Glutamatergic neuron (in vitro differentiated cells): ENCODE results near the gene IQCN. TPM values are rescaled to one million over a fixed set of nuclear protein-coding genes. Genes with fewer than 3 reads are reported as not detected.

Experiments used
- DNase-seq: peaks from one replicate; pipeline ENCODE4 v3.0.0; 2022
- H3K27ac Mint-ChIP-seq: one replicate; pipeline ENCODE4 v1.8.0; 2020; ENCODE audit warnings: mild to moderate bottlenecking, mixed read lengths, inconsistent platforms; ENCODE audit not compliant: unreplicated experiment
- H3K27me3 Mint-ChIP-seq: one replicate; pipeline ENCODE4 v1.8.0; 2020; ENCODE audit warnings: mild to moderate bottlenecking, moderate library complexity, mixed read lengths, inconsistent platforms; ENCODE audit not compliant: unreplicated experiment
- H3K36me3 Mint-ChIP-seq: one replicate; pipeline ENCODE4 v1.8.0; 2020; ENCODE audit warnings: mild to moderate bottlenecking, mixed read lengths, inconsistent platforms; ENCODE audit not compliant: unreplicated experiment
- H3K4me1 Mint-ChIP-seq: one replicate; pipeline ENCODE4 v1.8.0; 2020; ENCODE audit warnings: mild to moderate bottlenecking, low read depth, mixed read lengths, inconsistent platforms; ENCODE audit not compliant: unreplicated experiment
- H3K4me3 Mint-ChIP-seq: one replicate; pipeline ENCODE4 v1.8.0; 2020; ENCODE audit warnings: mild to moderate bottlenecking, mixed read lengths, inconsistent platforms; ENCODE audit not compliant: unreplicated experiment
- H3K9me3 Mint-ChIP-seq: one replicate; pipeline ENCODE4 v1.8.0; 2020; ENCODE audit warnings: mild to moderate bottlenecking, moderate library complexity, mixed read lengths, inconsistent platforms; ENCODE audit not compliant: unreplicated experiment
- CTCF ChIP-seq: fragments of 200-600 bp; sonication (generic); IDR thresholded peaks from one replicate; pipeline ENCODE4 v1.5.0; 2021; ENCODE audit not compliant: partially characterized antibody, unreplicated experiment
- total RNA-seq: library from RNA; stranded (reverse); fragmentation: NEBNext Ultra II Directional; extraction: Animal tissue kit (Norgen Biotek cat#: 25700); gene quantifications from one replicate; pipeline ENCODE4 v1.2.1, GENCODE V29; 2021; ENCODE audit not compliant: unreplicated experiment

The IQCN gene
- total RNA-seq, 1 donor from 2014 or later, result 23.6 TPM

- Mint-ChIP-seq H3K4me3 (peak overlapping the region; percentile 94), H3K27ac (peak overlapping the region; percentile 99), H3K9me3 (peaks cover 23% of the 10 kb centered on the region), H3K27me3 (peaks cover 24% of the 10 kb centered on the region), H3K4me1 (peaks cover 10% of the 10 kb centered on the region), H3K36me3 (peaks cover 8% of the 10 kb centered on the region)
- no peak for TF ChIP-seq CTCF
- DNase-seq, result no peak
These were observed 4.4 kb upstream of the IQCN start for GRCh38 chr19:18278521-18279265.

DNA sequence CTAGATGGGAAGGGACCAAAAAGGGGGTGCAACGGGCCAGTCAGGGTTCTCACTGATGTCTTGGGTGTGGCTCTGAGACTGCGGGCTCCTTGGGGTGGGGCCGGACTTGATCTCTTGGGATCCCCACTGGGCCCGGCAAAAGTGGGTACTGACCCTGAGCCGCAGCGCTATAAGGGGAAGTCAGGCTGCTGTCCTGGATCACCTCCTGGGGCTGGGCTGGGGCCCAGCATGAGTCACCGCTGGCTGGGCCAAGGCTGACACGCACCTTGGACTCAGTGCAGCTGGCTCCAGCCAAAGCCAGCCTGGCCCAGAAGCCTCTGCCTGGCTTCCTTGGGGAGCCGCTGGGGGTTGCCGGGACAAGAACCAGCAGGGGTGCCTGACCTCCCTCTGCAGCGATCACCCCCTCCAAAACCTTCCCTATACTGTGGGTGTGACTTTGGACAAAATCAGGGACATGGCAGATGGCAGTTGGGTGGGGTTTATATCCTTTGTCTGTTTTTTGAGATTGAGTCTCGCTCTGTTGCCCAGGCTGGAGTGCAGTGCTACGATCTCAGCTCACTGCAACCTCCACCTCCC lies 617 bp upstream of the IQCN start:
- Mint-ChIP-seq H3K4me1 (peaks cover 8% of the 10 kb centered on the region), H3K27me3 (peaks cover 15% of the 10 kb centered on the region), H3K27ac (peak overlapping the region; percentile 28), H3K36me3 (peaks cover 8% of the 10 kb centered on the region), H3K9me3 (peaks cover 16% of the 10 kb centered on the region), H3K4me3 (no peak overlapping the region)
- TF ChIP-seq CTCF, result no peak
- DNase-seq, result no peak

GRCh38 chr19:18273561-18274218 lies 562 bp downstream of the IQCN start:
- H3K27ac Mint-ChIP-seq, result no peak overlapping the region
- no peak for DNase-seq
- H3K9me3 Mint-ChIP-seq, result peaks cover 5% of the 10 kb centered on the region
- TF ChIP-seq CTCF, result no peak
- peaks cover 2% of the 10 kb centered on the region for H3K4me1 Mint-ChIP-seq
- H3K36me3 Mint-ChIP-seq, result no peaks in the 10 kb centered on the region
- H3K27me3 Mint-ChIP-seq, result peaks cover 4% of the 10 kb centered on the region
- H3K4me3 Mint-ChIP-seq, result no peak overlapping the region

GRCh38 chr19:18271433-18271841 lies 2.8 kb downstream of the IQCN start:
- Mint-ChIP-seq H3K27me3 (peaks cover 4% of the 10 kb centered on the region), H3K36me3 (peaks cover under 1% of the 10 kb centered on the region), H3K4me1 (no peaks in the 10 kb centered on the region), H3K4me3 (no peak overlapping the region), H3K9me3 (peaks cover 2% of the 10 kb centered on the region), H3K27ac (no peak overlapping the region)
- TF ChIP-seq CTCF, result no peak
- no peak for DNase-seq

- TF ChIP-seq CTCF, result no peak
- peaks cover 9% of the 10 kb centered on the region for H3K27me3 Mint-ChIP-seq
- H3K27ac Mint-ChIP-seq, result no peak overlapping the region
- DNase-seq, result no peak
- H3K36me3 Mint-ChIP-seq, result peaks cover 6% of the 10 kb centered on the region
- H3K4me3 Mint-ChIP-seq, result no peak overlapping the region
- H3K9me3 Mint-ChIP-seq, result peaks cover 2% of the 10 kb centered on the region
- no peaks in the 10 kb centered on the region for H3K4me1 Mint-ChIP-seq
These were observed 3.9 kb downstream of the IQCN start for GRCh38 chr19:18270326-18270725.
